Activated T-helper 2 cell treated with anti-CD3 and anti-CD28 coated beads, Interferon-gamma antibody, Interleukin-2, Interleukin-4, amounts not matched to agents 10 μg/mL and 5 μg/mL and 100 μg/mL, durations not matched to agents 14 hours and 24 hours and 36 hours (primary cell): ENCODE data around the gene SERPINH1. TPM values are rescaled to one million over a fixed set of nuclear protein-coding genes. Genes with fewer than 3 reads are reported as not detected.

Experiments
- DNase-seq: peaks from one replicate; pipeline ENCODE4 v3.0.0; 2021; ENCODE audit warnings: low spot score
- H3K27ac Mint-ChIP-seq: one replicate; pipeline ENCODE4 v1.8.0; 2021; ENCODE audit warnings: mixed read lengths
- H3K27me3 Mint-ChIP-seq: one replicate; pipeline ENCODE4 v1.8.0; 2021; ENCODE audit warnings: low read depth, mixed read lengths
- H3K36me3 Mint-ChIP-seq: one replicate; pipeline ENCODE4 v1.8.0; 2021; ENCODE audit warnings: low read depth, mixed read lengths
- H3K4me1 Mint-ChIP-seq: one replicate; pipeline ENCODE4 v1.8.0; 2021; ENCODE audit warnings: low read depth, mixed read lengths
- H3K4me3 Mint-ChIP-seq: one replicate; pipeline ENCODE4 v1.8.0; 2021; ENCODE audit warnings: low read depth, mild to moderate bottlenecking, moderate library complexity, mixed read lengths
- H3K9me3 Mint-ChIP-seq: one replicate; pipeline ENCODE4 v1.8.0; 2021; ENCODE audit warnings: mixed read lengths
- intact Hi-C: fragments of 100-400 bp; cut with micrococcal nuclease; formaldehyde crosslinking; loops from one replicate; pipeline ENCODE4 v1.15.1; 2023
- total RNA-seq: library from RNA; stranded (reverse); gene quantifications from 2 replicates; pipeline ENCODE4 v1.2.3, GENCODE V29; 2022

Gene SERPINH1
- total RNA-seq, 1 donor from 2014 or later: 23.8 TPM

- H3K4me3 Mint-ChIP-seq: no peak overlapping the region
- intact Hi-C loops: no loop called here
- H3K9me3 Mint-ChIP-seq: no peaks in the 10 kb centered on the region
- H3K36me3 Mint-ChIP-seq: no peaks in the 10 kb centered on the region
- peaks cover 24% of the 10 kb centered on the region for H3K27me3 Mint-ChIP-seq
- no peak for DNase-seq
- H3K4me1 Mint-ChIP-seq: no peaks in the 10 kb centered on the region
- H3K27ac Mint-ChIP-seq: no peak overlapping the region
These were observed 27.9 kb downstream of the SERPINH1 start for GRCh38 chr11:75589933-75590332.

- peaks cover 4% of the 10 kb centered on the region for H3K4me1 Mint-ChIP-seq
- intact Hi-C loops: no loop called here
- no peak for DNase-seq
- H3K4me3 Mint-ChIP-seq: no peak overlapping the region
- H3K36me3 Mint-ChIP-seq: no peaks in the 10 kb centered on the region
- H3K27ac Mint-ChIP-seq: no peak overlapping the region
- H3K9me3 Mint-ChIP-seq: no peaks in the 10 kb centered on the region
- H3K27me3 Mint-ChIP-seq: peaks cover 28% of the 10 kb centered on the region
These were observed 29.3 kb downstream of the SERPINH1 start for GRCh38 chr11:75591371-75591770.

GRCh38 chr11:75591966-75592365 is 29.9 kb downstream of the SERPINH1 start:
- H3K4me3 Mint-ChIP-seq: no peak overlapping the region
- DNase-seq: no peak
- H3K9me3 Mint-ChIP-seq: no peaks in the 10 kb centered on the region
- H3K4me1 Mint-ChIP-seq: peaks cover 4% of the 10 kb centered on the region
- H3K27ac Mint-ChIP-seq: no peak overlapping the region
- H3K27me3 Mint-ChIP-seq: peaks cover 26% of the 10 kb centered on the region
- intact Hi-C loops: no loop called here
- H3K36me3 Mint-ChIP-seq: no peaks in the 10 kb centered on the region

- peaks cover 29% of the 10 kb centered on the region for H3K27me3 Mint-ChIP-seq
- H3K4me1 Mint-ChIP-seq: peaks cover 4% of the 10 kb centered on the region
- intact Hi-C loops: no loop called here
- no peak overlapping the region for H3K4me3 Mint-ChIP-seq
- no peaks in the 10 kb centered on the region for H3K9me3 Mint-ChIP-seq
- H3K27ac Mint-ChIP-seq: no peak overlapping the region
- DNase-seq: no peak
- no peaks in the 10 kb centered on the region for H3K36me3 Mint-ChIP-seq
These were observed 30.7 kb downstream of the SERPINH1 start for GRCh38 chr11:75592715-75593114.

GRCh38 chr11:75593286-75593915 is 31.3 kb downstream of the SERPINH1 start:
- H3K9me3 Mint-ChIP-seq: no peaks in the 10 kb centered on the region
- no peak for DNase-seq
- peaks cover 4% of the 10 kb centered on the region for H3K4me1 Mint-ChIP-seq
- H3K27ac Mint-ChIP-seq: no peak overlapping the region
- H3K36me3 Mint-ChIP-seq: no peaks in the 10 kb centered on the region
- H3K27me3 Mint-ChIP-seq: peaks cover 29% of the 10 kb centered on the region
- H3K4me3 Mint-ChIP-seq: no peak overlapping the region
- intact Hi-C loops: no loop called here

DNA sequence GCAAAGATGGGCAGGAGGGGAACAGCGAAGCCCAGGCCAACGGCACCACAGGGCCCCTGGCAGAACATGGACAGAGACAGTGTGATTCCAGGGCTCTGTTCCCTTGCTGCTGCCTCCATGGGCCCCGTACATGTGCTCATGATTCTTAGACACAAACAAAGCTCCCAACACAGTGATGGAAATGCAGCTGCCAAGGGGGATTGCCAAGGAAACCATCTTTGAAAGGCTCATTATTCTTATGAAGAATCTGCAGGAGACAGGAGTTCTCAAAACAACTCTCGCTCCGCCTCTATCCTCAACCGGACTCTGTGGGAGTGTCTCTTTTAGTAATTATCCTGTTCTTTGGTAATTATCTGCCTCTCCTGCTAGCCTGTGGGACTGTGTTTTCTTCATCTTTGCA is 32.2 kb downstream of the SERPINH1 start:
- Mint-ChIP-seq H3K4me3 (no peak overlapping the region), H3K4me1 (peaks cover 4% of the 10 kb centered on the region), H3K9me3 (no peaks in the 10 kb centered on the region), H3K27ac (no peak overlapping the region), H3K36me3 (no peaks in the 10 kb centered on the region), H3K27me3 (peaks cover 32% of the 10 kb centered on the region)
- intact Hi-C loops: no loop called here
- DNase-seq: no peak

DNA sequence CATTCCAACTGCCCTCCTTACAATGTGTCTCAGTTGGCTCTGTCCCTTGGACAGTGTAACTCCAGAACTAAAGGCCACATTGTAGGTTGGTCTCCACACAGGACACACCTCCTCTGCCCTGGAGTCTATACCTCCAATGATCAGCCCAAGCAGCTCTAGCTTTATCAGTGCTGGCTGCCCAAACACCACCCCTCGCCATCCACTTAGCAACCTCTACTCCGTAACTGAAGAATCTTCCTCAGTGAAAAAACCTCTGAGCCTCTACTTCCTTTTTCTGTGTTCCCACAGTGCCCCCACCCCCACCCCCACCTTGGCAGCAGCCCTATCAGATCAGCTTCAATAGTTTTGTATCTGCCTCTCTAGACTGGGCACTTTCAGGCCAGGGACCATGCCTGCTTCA is 33.4 kb downstream of the SERPINH1 start:
- H3K4me1 Mint-ChIP-seq: peaks cover 4% of the 10 kb centered on the region
- H3K27me3 Mint-ChIP-seq: peaks cover 35% of the 10 kb centered on the region
- no peaks in the 10 kb centered on the region for H3K9me3 Mint-ChIP-seq
- no peak overlapping the region for H3K27ac Mint-ChIP-seq
- no peak overlapping the region for H3K4me3 Mint-ChIP-seq
- intact Hi-C loops: no loop called here
- no peaks in the 10 kb centered on the region for H3K36me3 Mint-ChIP-seq
- no peak for DNase-seq

- Mint-ChIP-seq H3K27ac (no peak overlapping the region), H3K4me3 (no peak overlapping the region), H3K36me3 (no peaks in the 10 kb centered on the region), H3K4me1 (peaks cover 4% of the 10 kb centered on the region), H3K9me3 (no peaks in the 10 kb centered on the region), H3K27me3 (peaks cover 34% of the 10 kb centered on the region)
- intact Hi-C loops: no loop called here
- no peak for DNase-seq
These were observed 34.9 kb downstream of the SERPINH1 start for GRCh38 chr11:75596914-75597313.

GRCh38 chr11:75597636-75598035 is 35.6 kb downstream of the SERPINH1 start:
- Mint-ChIP-seq H3K4me3 (no peak overlapping the region), H3K27ac (no peak overlapping the region), H3K27me3 (peaks cover 33% of the 10 kb centered on the region), H3K9me3 (no peaks in the 10 kb centered on the region), H3K36me3 (no peaks in the 10 kb centered on the region), H3K4me1 (peaks cover 4% of the 10 kb centered on the region)
- DNase-seq: no peak
- intact Hi-C loops: no loop called here

GRCh38 chr11:75598264-75598663 is 36.2 kb downstream of the SERPINH1 start:
- Mint-ChIP-seq H3K36me3 (no peaks in the 10 kb centered on the region), H3K27ac (no peak overlapping the region), H3K27me3 (peaks cover 31% of the 10 kb centered on the region), H3K9me3 (no peaks in the 10 kb centered on the region), H3K4me3 (no peak overlapping the region), H3K4me1 (peaks cover 4% of the 10 kb centered on the region)
- intact Hi-C loops: no loop called here
- DNase-seq: no peak

- Mint-ChIP-seq H3K27me3 (peaks cover 30% of the 10 kb centered on the region), H3K36me3 (no peaks in the 10 kb centered on the region), H3K9me3 (no peaks in the 10 kb centered on the region), H3K4me1 (peaks cover 4% of the 10 kb centered on the region), H3K4me3 (no peak overlapping the region), H3K27ac (no peak overlapping the region)
- intact Hi-C loops: no loop called here
- DNase-seq: no peak
These were observed 36.8 kb downstream of the SERPINH1 start for GRCh38 chr11:75598900-75599299.

DNA sequence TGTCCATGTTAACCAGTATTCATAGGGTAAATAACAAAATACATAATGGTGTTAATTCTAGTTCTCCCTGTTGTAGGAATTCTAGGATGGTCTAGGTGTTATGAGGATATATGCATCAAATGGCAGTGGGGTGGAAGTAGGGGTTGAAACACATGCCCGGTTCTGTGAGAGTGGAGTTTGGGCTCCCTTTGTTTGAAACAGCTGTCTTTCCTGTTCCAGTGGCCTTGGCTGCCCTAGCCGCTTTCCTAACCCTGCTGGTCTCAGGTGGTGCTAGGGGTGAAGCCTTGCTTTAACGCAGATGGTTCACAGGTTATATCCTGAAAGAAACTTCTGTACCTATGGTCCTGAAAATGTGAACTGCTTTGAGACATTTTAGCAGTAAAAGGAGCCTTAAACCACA is 38.3 kb downstream of the SERPINH1 start:
- H3K9me3 Mint-ChIP-seq: no peaks in the 10 kb centered on the region
- intact Hi-C loops: no loop called here
- DNase-seq: no peak
- H3K27me3 Mint-ChIP-seq: peaks cover 29% of the 10 kb centered on the region
- H3K27ac Mint-ChIP-seq: no peak overlapping the region
- H3K4me3 Mint-ChIP-seq: no peak overlapping the region
- H3K4me1 Mint-ChIP-seq: peaks cover 4% of the 10 kb centered on the region
- no peaks in the 10 kb centered on the region for H3K36me3 Mint-ChIP-seq

DNA sequence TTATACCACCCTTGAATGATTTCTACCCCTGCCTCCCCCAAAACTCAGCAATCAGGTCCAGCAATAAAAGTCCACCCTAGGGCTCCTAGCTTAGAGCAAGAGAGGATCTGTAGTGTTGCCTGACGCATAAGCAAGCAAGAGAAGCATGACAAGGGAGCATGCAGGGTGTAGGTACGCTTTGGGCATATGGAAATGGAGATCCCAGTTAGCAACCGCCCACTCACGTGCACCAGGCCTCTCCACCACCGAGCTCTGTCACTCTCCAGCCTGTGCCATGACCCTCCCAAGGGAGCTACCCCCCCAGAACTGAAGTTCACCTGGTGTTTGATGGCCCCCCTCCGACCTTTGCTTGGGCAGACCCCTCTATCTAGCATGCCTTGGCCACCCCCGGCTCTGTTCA is 39.4 kb downstream of the SERPINH1 start:
- Mint-ChIP-seq H3K27me3 (peaks cover 25% of the 10 kb centered on the region), H3K27ac (no peak overlapping the region), H3K36me3 (no peaks in the 10 kb centered on the region), H3K4me3 (no peak overlapping the region), H3K9me3 (no peaks in the 10 kb centered on the region), H3K4me1 (no peaks in the 10 kb centered on the region)
- no peak for DNase-seq
- intact Hi-C loops: no loop called here

- Mint-ChIP-seq H3K4me1 (no peaks in the 10 kb centered on the region), H3K9me3 (no peaks in the 10 kb centered on the region), H3K27me3 (peaks cover 30% of the 10 kb centered on the region), H3K4me3 (no peak overlapping the region), H3K27ac (no peak overlapping the region), H3K36me3 (no peaks in the 10 kb centered on the region)
- DNase-seq: no peak
- intact Hi-C loops: no loop called here
These were observed 40.9 kb downstream of the SERPINH1 start for GRCh38 chr11:75602951-75603350.
